Bronchial smooth muscle cell (primary cell): ENCODE results near the gene MDH2. TPM values are rescaled to one million over a fixed set of nuclear protein-coding genes. Genes with fewer than 3 reads are reported as not detected.

Experiments
- total RNA-seq: library from RNA; depleted of rRNA; stranded (reverse); fragments of >200 nt; gene quantifications from 2 replicates; pipeline ENCODE4 v1.2.1, GENCODE V29; 2014

The MDH2 gene
- total RNA-seq: 40.4 and 54.4 TPM in 2 replicates

DNA sequence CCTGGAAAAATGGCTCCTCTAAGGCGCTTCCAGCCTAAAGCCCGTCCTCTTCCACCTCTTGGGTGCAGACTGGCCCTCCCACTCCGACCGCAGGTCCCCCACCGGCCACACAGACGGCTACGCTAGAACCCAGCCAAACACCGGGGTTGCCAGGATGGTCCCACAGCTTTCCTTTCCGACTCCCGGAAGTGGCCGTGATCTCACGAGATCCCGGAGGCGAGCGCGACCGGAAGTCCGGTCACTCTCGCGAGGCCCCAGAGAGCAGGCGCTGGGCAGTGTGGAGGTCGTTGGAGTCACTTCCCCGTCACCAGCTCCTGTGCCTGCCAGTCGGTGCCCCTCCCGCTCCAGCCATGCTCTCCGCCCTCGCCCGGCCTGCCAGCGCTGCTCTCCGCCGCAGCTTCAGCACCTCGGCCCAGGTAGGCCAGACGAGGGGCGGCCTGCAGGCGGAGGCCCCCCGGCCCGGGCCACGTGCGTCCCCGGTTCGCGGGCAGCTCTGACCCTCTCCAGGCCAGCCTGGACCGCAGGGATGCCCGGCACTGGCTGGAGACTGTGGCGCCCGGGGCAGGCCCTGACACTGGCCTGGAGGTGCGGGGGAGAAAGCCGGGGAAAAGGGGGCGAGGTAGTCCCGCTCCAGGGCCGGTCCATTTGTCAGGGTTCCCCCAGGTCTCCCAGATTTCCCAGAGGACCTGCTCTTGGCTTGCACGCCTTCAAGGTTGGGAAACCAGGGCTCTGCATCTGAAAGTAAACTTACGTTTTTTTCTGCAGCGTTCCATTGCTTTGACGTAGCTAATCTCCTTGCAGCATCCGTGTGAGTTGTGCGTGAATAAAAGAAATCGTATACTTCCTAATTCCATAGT lies at the start of gene MDH2, which contains the start of gene STYXL1:
MDH2 (plus strand) TSS at position 296 of the 857 bp plus-strand sequence; CDS start at position 351, 55 bp downstream.
STYXL1 (minus strand) TSS at position 190 of the 857 bp plus-strand sequence. CDS start 17,477 bp downstream, outside the sequence.

Other genes with a start within 250 kb of the MDH2 start
- gene CCL24, start 234.3 kb upstream of the MDH2 start, total RNA-seq: not detected in 2 replicates
- gene RHBDD2, start 169.1 kb upstream of the MDH2 start, total RNA-seq: 7.3 and 13.4 TPM in 2 replicates
- gene POR, start 133.0 kb upstream of the MDH2 start, total RNA-seq: 105 and 128 TPM in 2 replicates
- 41.1 and 53.6 TPM in 2 replicates for gene TMEM120A, start 53.5 kb upstream of the MDH2 start, total RNA-seq
- gene STYXL1, start 106 bp upstream of the MDH2 start, total RNA-seq: 36.6 and 41.8 TPM in 2 replicates
- 0.79 and 0.94 TPM in 2 replicates for gene SRRM3, start 153.8 kb downstream of the MDH2 start, total RNA-seq